Neuronal stem cell (in vitro differentiated cells): Measurements from ENCODE around the gene GMPPB.

Experiments used
- DNase-seq: peaks from one replicate; pipeline ENCODE4 v3.0.0-alpha.2; 2013; ENCODE audit warnings: low spot score
- H2AFZ ChIP-seq: one replicate; pipeline ENCODE4 v1.6.1; 2013; ENCODE audit warnings: mild to moderate bottlenecking, low read length, inconsistent platforms
- H2AK5ac ChIP-seq: 2 replicates; pipeline ENCODE4 v1.6.1; 2013; ENCODE audit warnings: low read depth, mild to moderate bottlenecking, inconsistent platforms, low read length, moderate library complexity, mixed read lengths
- H2BK120ac ChIP-seq: 2 replicates; pipeline ENCODE4 v1.6.1; 2013; ENCODE audit warnings: low read depth, mild to moderate bottlenecking, inconsistent platforms, low read length, moderate library complexity, mixed read lengths
- H2BK12ac ChIP-seq: one replicate; pipeline ENCODE4 v1.6.1; 2013; ENCODE audit warnings: low read length, inconsistent platforms
- H2BK15ac ChIP-seq: 2 replicates; pipeline ENCODE4 v1.6.1; 2013; ENCODE audit warnings: mild to moderate bottlenecking, low read length, inconsistent platforms, mixed read lengths
- H2BK5ac ChIP-seq: one replicate; pipeline ENCODE4 v1.6.1; 2013; ENCODE audit warnings: inconsistent platforms, mild to moderate bottlenecking, low read length, moderate library complexity
- H3K14ac ChIP-seq: one replicate; pipeline ENCODE4 v1.6.1; 2013; ENCODE audit warnings: low read length, inconsistent platforms
- H3K18ac ChIP-seq: 2 replicates; pipeline ENCODE4 v1.6.1; 2013; ENCODE audit warnings: low read length, inconsistent platforms
- H3K23ac ChIP-seq: 2 replicates; pipeline ENCODE4 v1.6.1; 2013; ENCODE audit warnings: low read depth, mild to moderate bottlenecking, mixed read lengths, low read length, inconsistent platforms; ENCODE audit not compliant: poor library complexity
- H3K27ac ChIP-seq: replicated peaks from 3 replicates; pipeline ENCODE4 v1.5.1; 2013; ENCODE audit warnings: low read length, inconsistent platforms
- H3K27me3 ChIP-seq, 3 experiments: 2 replicates each; pipeline ENCODE4 v1.6.1; 2013; ENCODE audit warnings: low read length in 3 of 3, mild to moderate bottlenecking in 2 of 3, inconsistent platforms in 1 of 3, low read depth in 1 of 3, mixed read lengths in 1 of 3, moderate library complexity in 1 of 3; ENCODE audit not compliant: control insufficient read depth in 3 of 3, insufficient read depth in 3 of 3
- H3K36me3 ChIP-seq, 2 donors: replicated peaks in 1 of 2; 2 replicates each; pipeline ENCODE4 v1.6.1; 2013; ENCODE audit warnings: low read length in 2 of 2; ENCODE audit not compliant: control insufficient read depth in 2 of 2, insufficient read depth in 2 of 2
- H3K4ac ChIP-seq: 2 replicates; pipeline ENCODE4 v1.6.1; 2013; ENCODE audit warnings: inconsistent platforms, mild to moderate bottlenecking, low read length, moderate library complexity
- H3K4me1 ChIP-seq, 2 donors: 1 replicate in 1 of 2; 2 replicates in 1 of 2; pipeline ENCODE4 v1.6.1; 2013; ENCODE audit warnings: low read length in 2 of 2, low read depth in 1 of 2; ENCODE audit not compliant: control insufficient read depth in 2 of 2, insufficient read depth in 1 of 2
- H3K4me2 ChIP-seq: one replicate; pipeline ENCODE4 v1.6.1; 2013; ENCODE audit warnings: mild to moderate bottlenecking, low read length, inconsistent platforms; ENCODE audit not compliant: insufficient read depth, poor library complexity, severe bottlenecking
- H3K4me3 ChIP-seq, 2 donors: 2 replicates each; pipeline ENCODE4 v1.5.1; 2013; ENCODE audit warnings: low read length in 2 of 2, mild to moderate bottlenecking in 2 of 2, inconsistent platforms in 1 of 2, moderate library complexity in 1 of 2
- H3K79me1 ChIP-seq: one replicate; pipeline ENCODE4 v1.6.1; 2013; ENCODE audit warnings: low read depth, mild to moderate bottlenecking, inconsistent platforms, low read length, moderate library complexity
- H3K9ac ChIP-seq: one replicate; pipeline ENCODE4 v1.6.1; 2013; ENCODE audit warnings: mild to moderate bottlenecking, low read depth, low read length, inconsistent platforms; ENCODE audit not compliant: poor library complexity
- H3K9me3 ChIP-seq, 2 donors: replicated peaks in 1 of 2; 2 replicates each; pipeline versions ENCODE3 to v1.6.1; 2013; ENCODE audit warnings: low read length in 2 of 2, mild to moderate bottlenecking in 2 of 2, inconsistent platforms in 1 of 2, low read depth in 1 of 2, mixed read lengths in 1 of 2, moderate library complexity in 1 of 2; ENCODE audit not compliant: control insufficient read depth in 2 of 2, insufficient read depth in 1 of 2
- H4K8ac ChIP-seq: one replicate; pipeline ENCODE4 v1.6.1; 2013; ENCODE audit warnings: low read depth, mild to moderate bottlenecking, inconsistent platforms, low read length, moderate library complexity
- H4K91ac ChIP-seq: one replicate; pipeline ENCODE4 v1.6.1; 2013; ENCODE audit warnings: low read length, low read depth, mild to moderate bottlenecking, inconsistent platforms; ENCODE audit not compliant: poor library complexity
- WGBS, 2 donors: extraction: QIAGEN DNeasy Blood & Tissue Kit; methylation state at CpG; one replicate each; pipeline ENCODE4 v1.1.7; 2013; ENCODE audit warnings: missing lambda C conversion rate in 2 of 2, mixed read lengths in 1 of 2; ENCODE audit not compliant: insufficient read length in 2 of 2, insufficient replicate concordance in 1 of 2; ENCODE audit errors: extremely low coverage in 2 of 2; 5-methylcytosine and 5-hydroxymethylcytosine counted together

Gene GMPPB

DNA sequence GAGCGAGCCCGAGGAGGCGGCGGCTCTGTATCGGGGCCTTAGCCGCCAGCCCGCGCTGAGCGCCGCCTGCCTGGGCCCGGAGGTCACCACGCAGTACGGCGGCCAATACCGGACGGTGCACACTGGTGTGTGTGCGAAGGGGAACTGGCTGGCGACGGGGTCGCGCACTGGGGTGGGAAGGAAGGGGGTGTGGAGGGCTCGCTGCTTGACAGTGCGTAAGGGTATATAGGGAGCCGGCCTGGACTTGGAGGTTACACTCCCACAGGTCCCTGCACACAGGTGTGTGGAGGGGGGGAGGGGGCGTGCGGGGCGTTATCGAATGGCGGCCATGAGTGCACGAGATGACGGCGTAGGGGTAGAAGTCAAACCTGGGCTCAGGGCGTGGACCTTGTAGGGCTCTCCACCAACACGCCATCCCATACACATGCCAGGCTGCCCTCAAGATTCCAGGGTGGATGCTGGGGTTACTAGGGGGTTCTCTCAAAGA, 49.2 kb downstream of the GMPPB start:
- Histone ChIP-seq H3K14ac (no peak overlapping the region), H2BK15ac (no peak overlapping the region), H3K4me2 (peak overlapping the region; percentile 72), H3K36me3 (peaks cover 33 to 44% of the 10 kb centered on the region in 2 donors), H3K79me1 (peaks cover 4% of the 10 kb centered on the region), H2AFZ (peak overlapping the region; percentile 93), H3K27ac (no peak overlapping the region), H3K9me3 (no peaks in the 10 kb centered on the region), H3K18ac (peak overlapping the region; percentile 88), H3K4me1 (peaks cover 7 to 10% of the 10 kb centered on the region in 2 donors), H4K8ac (no peak overlapping the region), H3K4me3 (peak overlapping the region; percentile 90 to 96), H2BK120ac (no peak overlapping the region), H3K4ac (no peak overlapping the region), H2AK5ac (peak overlapping the region; percentile 36), H3K9ac (peak overlapping the region; percentile 90), H3K23ac (peak overlapping the region; percentile 78), H2BK5ac (peak overlapping the region; percentile 78), H2BK12ac (no peak overlapping the region), H3K27me3 (no peaks in the 10 kb centered on the region), H4K91ac (no peak overlapping the region)
- DNase-seq, result no peak
- no CpG with 5 or more reads among the region's 34 CpGs for WGBS, 2 donors

DNA sequence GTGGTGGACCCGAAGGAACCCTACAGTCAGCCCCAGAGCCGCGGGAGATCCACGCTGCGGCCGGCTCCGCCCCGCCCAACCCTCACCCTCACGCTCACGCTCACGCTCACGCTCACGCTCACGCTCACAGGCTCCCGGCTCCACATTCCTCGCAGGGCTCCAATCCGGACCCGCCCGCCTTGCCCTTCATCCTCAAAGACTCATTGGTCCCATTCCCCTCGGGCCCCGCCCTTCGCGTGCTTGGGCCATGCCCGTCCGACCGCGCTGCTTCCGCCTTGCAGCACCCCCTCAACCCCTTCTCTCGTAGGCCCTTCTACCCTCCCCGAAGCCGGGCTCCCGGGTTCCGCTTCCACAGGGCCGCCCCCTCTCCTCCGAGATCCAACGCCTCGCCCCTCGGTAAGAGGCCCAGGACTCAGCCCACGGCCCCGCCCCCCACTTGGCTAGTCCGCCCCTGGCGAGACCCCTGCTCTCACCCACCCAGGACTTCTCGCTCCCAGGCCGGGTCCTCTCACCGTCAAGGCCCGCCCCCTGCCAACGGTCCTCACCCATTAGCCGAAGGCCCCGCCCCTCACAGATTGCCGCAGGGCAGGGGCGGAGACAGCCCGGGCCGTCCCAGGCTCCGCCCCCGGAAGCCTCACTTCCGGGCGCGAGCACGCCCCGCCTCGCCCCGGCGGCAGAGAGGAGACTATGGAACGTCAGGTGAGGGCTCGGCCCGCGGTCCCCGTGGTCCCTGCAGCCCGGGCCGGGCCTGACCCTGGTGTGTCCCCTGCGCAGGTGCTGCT, 49.8 kb downstream of the GMPPB start, which contains the start of gene APEH:
APEH (plus strand) TSS at position 637 of the 782 bp plus-strand sequence; CDS start at position 688, 51 bp downstream.
- WGBS, 2 donors, result no CpG with 5 or more reads among the region's 71 CpGs
- Histone ChIP-seq H2AK5ac (peak within 1 kb of the TSS; percentile 97), H2BK12ac (no peak within 1 kb of the TSS), H3K4ac (peak within 1 kb of the TSS; percentile 80), H4K91ac (no peak within 1 kb of the TSS), H3K36me3 (peaks cover 26 to 38% of the 10 kb centered on the region in 2 donors), H2BK5ac (peak within 1 kb of the TSS; percentile 78), H2BK120ac (peak within 1 kb of the TSS; percentile 73), H3K27ac (peak within 1 kb of the TSS; percentile 91), H3K9me3 (no peaks in the 10 kb centered on the region), H3K79me1 (peaks cover 4% of the 10 kb centered on the region), H3K18ac (peak within 1 kb of the TSS; percentile 93), H3K27me3 (no peaks in the 10 kb centered on the region), H3K9ac (peak within 1 kb of the TSS; percentile 90), H3K23ac (peak within 1 kb of the TSS; percentile 78), H4K8ac (no peak within 1 kb of the TSS), H2BK15ac (peak within 1 kb of the TSS; percentile 32), H3K4me3 (peak within 1 kb of the TSS; percentile 90 to 96), H3K14ac (peak within 1 kb of the TSS; percentile 11), H2AFZ (peak within 1 kb of the TSS; percentile 93), H3K4me2 (peak within 1 kb of the TSS; percentile 92), H3K4me1 (peaks cover 7 to 10% of the 10 kb centered on the region in 2 donors)
- DNase-seq, result peak; percentile 95

DNA sequence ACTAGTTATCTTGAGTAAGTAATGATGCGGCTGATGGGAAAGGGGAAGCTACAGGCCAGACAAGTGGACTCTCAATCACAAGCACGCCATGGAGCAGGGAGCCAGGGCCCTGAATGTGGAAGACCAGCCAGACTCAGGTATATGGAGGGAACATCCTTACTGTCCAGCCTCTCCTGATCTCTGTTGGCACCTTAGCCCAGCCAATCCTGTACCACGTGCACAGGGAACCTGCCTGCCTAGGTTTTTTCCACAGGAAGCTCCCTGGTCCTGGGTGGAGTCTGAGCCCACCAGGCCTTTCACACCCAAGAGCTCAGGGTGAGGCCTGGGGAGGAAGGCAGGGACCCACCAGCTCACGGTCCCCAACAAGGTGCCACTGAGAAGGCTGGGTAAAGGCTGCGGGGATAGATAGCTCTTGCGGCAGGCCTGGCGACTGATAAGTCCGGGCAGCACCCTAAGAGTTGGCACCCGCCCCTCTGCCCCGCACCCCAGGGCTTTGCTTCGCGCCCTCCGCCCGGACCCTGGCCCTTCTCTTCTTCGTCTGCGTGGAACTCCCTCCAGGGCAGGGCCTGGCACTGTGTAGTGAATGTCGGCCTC, 50.5 kb downstream of the GMPPB start:
- Histone ChIP-seq H3K14ac (peak overlapping the region; percentile 11), H2BK12ac (no peak overlapping the region), H2BK5ac (peak overlapping the region; percentile 78), H2BK120ac (peak overlapping the region; percentile 73), H3K4me1 (peaks cover 7 to 10% of the 10 kb centered on the region in 2 donors), H3K18ac (peak overlapping the region; percentile 93), H2BK15ac (no peak overlapping the region), H4K8ac (no peak overlapping the region), H2AFZ (peak overlapping the region; percentile 93), H3K23ac (peak overlapping the region; percentile 62), H3K79me1 (peaks cover 4% of the 10 kb centered on the region), H3K9ac (peak overlapping the region; percentile 86), H3K27ac (peak overlapping the region; percentile 91), H3K4ac (peak overlapping the region; percentile 80), H3K4me3 (peak overlapping the region; percentile 84 to 96), H3K9me3 (no peaks in the 10 kb centered on the region), H3K27me3 (no peaks in the 10 kb centered on the region), H2AK5ac (peak overlapping the region; percentile 97), H3K4me2 (peak overlapping the region; percentile 92), H3K36me3 (peaks cover 20 to 31% of the 10 kb centered on the region in 2 donors), H4K91ac (no peak overlapping the region)
- DNase-seq, result peak; percentile 15
- WGBS, 2 donors, result no CpG with 5 or more reads among the region's 17 CpGs
